GM21423 (cell line): ENCODE results near the gene MAP1LC3A.
"Not testable (repeated sequence)": the region's sequence is repeated elsewhere in the genome, so short reads cannot be mapped to it uniquely, and the experiment has no call there.

Experiments used
- ATAC-seq: cut with Tn5 transposase; IDR thresholded peaks from one replicate; pipeline ENCODE4 v1.9.1; 2021; ENCODE audit warnings: mild to moderate bottlenecking, moderate library complexity; ENCODE audit not compliant: unreplicated experiment

Gene MAP1LC3A

GRCh38 chr20:34558320-34559218 is at the start of gene MAP1LC3A:
Gene MAP1LC3A (plus strand): TSS chr20:34558718. CDS start chr20:34558869, 151 bp downstream.
- peak; percentile 67 for ATAC-seq

- no peak for ATAC-seq
Observed at GRCh38 chr20:34510575-34510974, 47.9 kb upstream of the MAP1LC3A start.

GRCh38 chr20:34511891-34512265 is 46.6 kb upstream of the MAP1LC3A start:
- ATAC-seq, result no peak

- ATAC-seq, result no peak
Observed at GRCh38 chr20:34512266-34512954, 46.1 kb upstream of the MAP1LC3A start.

- no peak for ATAC-seq
Observed at GRCh38 chr20:34512955-34513419, 45.5 kb upstream of the MAP1LC3A start.

- ATAC-seq, result not testable (repeated sequence)
Observed at GRCh38 chr20:34514034-34514433, 44.5 kb upstream of the MAP1LC3A start.

GRCh38 chr20:34514897-34515483 is 43.5 kb upstream of the MAP1LC3A start:
- ATAC-seq, result no peak

GRCh38 chr20:34515484-34516246 is 42.9 kb upstream of the MAP1LC3A start:
- peak; percentile 50 for ATAC-seq

- ATAC-seq, result peak; percentile 66
Observed at GRCh38 chr20:34516247-34517113, 42.0 kb upstream of the MAP1LC3A start, which contains the start of gene DYNLRB1. Gene DYNLRB1 (plus strand): TSS chr20:34516422. CDS start chr20:34516459, 37 bp downstream.

- no peak for ATAC-seq
Observed at GRCh38 chr20:34517114-34517505, 41.4 kb upstream of the MAP1LC3A start.

GRCh38 chr20:34518863-34519262 is 39.7 kb upstream of the MAP1LC3A start:
- ATAC-seq, result not testable (repeated sequence)

GRCh38 chr20:34519841-34520240 is 38.7 kb upstream of the MAP1LC3A start:
- ATAC-seq, result not testable (repeated sequence)

GRCh38 chr20:34522969-34523871 is 35.3 kb upstream of the MAP1LC3A start:
- ATAC-seq, result no peak

GRCh38 chr20:34524426-34524825 is 34.1 kb upstream of the MAP1LC3A start:
- ATAC-seq, result no peak

GRCh38 chr20:34525342-34525708 is 33.2 kb upstream of the MAP1LC3A start:
- ATAC-seq, result no peak

GRCh38 chr20:34525709-34526416 is 32.7 kb upstream of the MAP1LC3A start:
- no peak for ATAC-seq

- no peak for ATAC-seq
Observed at GRCh38 chr20:34526466-34526865, 32.1 kb upstream of the MAP1LC3A start.

GRCh38 chr20:34527016-34527415 is 31.5 kb upstream of the MAP1LC3A start:
- no peak for ATAC-seq
